HepG2 (cell line): ENCODE results near the gene PPCDC. TPM values are rescaled to one million over a fixed set of nuclear protein-coding genes. Genes with fewer than 3 reads are reported as not detected.

Experiments
- AHR ChIP-seq: IDR thresholded peaks from 2 replicates; pipeline ENCODE4 v1.6.1; 2018; ENCODE audit warnings: missing genetic modification reagents, missing compliant biosample characterization
- DNMT1 ChIP-seq: sonication (generic); formaldehyde crosslinking; IDR thresholded peaks from 2 replicates; pipeline ENCODE4 v1.5.1; 2020; ENCODE audit warnings: mild to moderate bottlenecking, missing genetic modification reagents
- NFYB ChIP-seq: sonication (generic); formaldehyde crosslinking; IDR thresholded peaks from 2 replicates; pipeline ENCODE4 v1.4.0; 2020; ENCODE audit warnings: missing genetic modification reagents
- RXRB ChIP-seq: IDR thresholded peaks from 2 replicates; pipeline ENCODE4 v1.6.1; 2016; ENCODE audit warnings: borderline replicate concordance, missing genetic modification reagents, missing compliant biosample characterization
- TBL1XR1 ChIP-seq: fragments of 150-350 bp; IDR thresholded peaks from 2 replicates; pipeline ENCODE4 v1.6.1; 2014; ENCODE audit warnings: borderline replicate concordance, low read length; ENCODE audit not compliant: partially characterized antibody
- TRIM24 ChIP-seq: sonication (generic); formaldehyde crosslinking; IDR thresholded peaks from 2 replicates; pipeline ENCODE4 v1.8.0; 2022; ENCODE audit warnings: mild to moderate bottlenecking, missing genetic modification reagents
- ZNF143 ChIP-seq: sonication (generic); formaldehyde crosslinking; IDR thresholded peaks from 2 replicates; pipeline ENCODE4 v1.4.0; 2020; ENCODE audit warnings: missing genetic modification reagents
- ZNF569 ChIP-seq: sonication (generic); formaldehyde crosslinking; IDR thresholded peaks from 2 replicates; pipeline ENCODE4 v1.5.0; 2020; ENCODE audit warnings: mild to moderate bottlenecking, missing genetic modification reagents, moderate library complexity, borderline replicate concordance
- polyA plus RNA-seq, 8 experiments: library from polyadenylated mRNA; depleted of rRNA in 3 of 8; stranded (reverse) in 7 of 8; unstranded in 1 of 8; fragments of >200 nt; fragmentation: Illumina TruSeq in 4 of 8; extraction: Trizol in 4 of 8; gene quantifications; 2 replicates each; pipeline versions ENCODE4 v1.2.1 to v1.2.3, GENCODE V29; 2011 to 2016; ENCODE audit warnings: low read depth in 4 of 8, missing spikeins in 1 of 8, mixed read lengths in 1 of 8; ENCODE audit not compliant: insufficient read depth in 1 of 8
- total RNA-seq, 5 experiments: library from RNA; depleted of rRNA; stranded (reverse); fragments of >200 nt; fragmentation: Illumina TruSeq; extraction: Trizol; gene quantifications; 2 replicates each; pipeline ENCODE4 v1.2.3, GENCODE V29; 2016; ENCODE audit warnings: low read depth in 1 of 5
- TF ChIP-seq, protein P1 (sequence below): sonication (generic); formaldehyde crosslinking; IDR thresholded peaks from 2 replicates; pipeline ENCODE4 v1.4.0; 2020; ENCODE audit warnings: mild to moderate bottlenecking, missing genetic modification reagents, borderline replicate concordance
- TF ChIP-seq, protein P2 (sequence below): IDR thresholded peaks from 2 replicates; pipeline ENCODE4 v1.6.1; 2012; ENCODE audit warnings: low read depth, low read length, improper control_type of control experiment
- TF ChIP-seq, protein P3 (sequence below): IDR thresholded peaks from 2 replicates; pipeline ENCODE4 v1.6.1; 2016
- TF ChIP-seq, protein P4 (sequence below): sonication (generic); formaldehyde crosslinking; IDR thresholded peaks from 2 replicates; pipeline ENCODE4 v1.9.0; 2021; ENCODE audit warnings: mild to moderate bottlenecking, missing genetic modification reagents

Gene PPCDC
- total and polyA plus RNA-seq, 2 of the 13 experiments (the other 11 are each of a cell fraction or from before 2014, with no cell fraction given): 12.3 to 12.8 TPM

DNA sequence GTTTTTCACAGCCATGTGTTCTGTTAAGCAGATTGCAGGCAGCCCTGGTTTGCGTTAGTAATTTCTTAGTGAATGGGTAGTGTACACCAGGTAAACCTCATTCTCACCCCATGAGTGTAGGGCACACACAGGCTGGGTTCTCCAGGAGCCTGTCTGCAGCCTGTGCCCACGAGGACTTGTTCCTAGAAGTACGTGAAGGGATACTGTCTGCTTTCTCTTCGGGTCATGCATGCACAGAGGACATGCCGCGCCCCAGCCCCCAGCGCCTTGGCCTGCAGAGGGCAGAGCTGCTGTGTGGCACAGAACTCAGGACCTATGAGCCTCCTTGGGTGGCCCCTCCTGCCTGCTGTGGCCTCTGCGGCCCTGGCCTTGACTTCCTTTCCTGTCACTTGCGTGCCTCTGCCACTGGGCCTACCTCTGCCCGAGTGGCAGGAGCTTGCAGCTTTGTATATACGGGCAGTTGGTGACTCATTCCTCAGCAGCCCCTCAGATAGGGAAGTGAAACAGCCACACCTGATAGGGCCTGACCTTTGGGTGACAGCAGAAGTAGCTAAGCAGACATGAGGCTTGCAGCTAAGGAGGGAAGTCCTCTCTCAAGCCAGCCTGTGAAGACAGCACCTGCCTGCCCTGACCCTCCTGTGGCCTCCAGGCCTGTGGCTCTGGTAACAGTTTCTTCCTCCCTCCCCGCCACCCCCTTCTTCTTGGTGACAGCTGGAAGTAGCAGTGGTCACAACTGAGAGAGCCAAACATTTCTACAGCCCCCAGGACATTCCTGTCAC lies 19.5 kb downstream of the PPCDC start (continued):
- TF ChIP-seq, protein P1, sequence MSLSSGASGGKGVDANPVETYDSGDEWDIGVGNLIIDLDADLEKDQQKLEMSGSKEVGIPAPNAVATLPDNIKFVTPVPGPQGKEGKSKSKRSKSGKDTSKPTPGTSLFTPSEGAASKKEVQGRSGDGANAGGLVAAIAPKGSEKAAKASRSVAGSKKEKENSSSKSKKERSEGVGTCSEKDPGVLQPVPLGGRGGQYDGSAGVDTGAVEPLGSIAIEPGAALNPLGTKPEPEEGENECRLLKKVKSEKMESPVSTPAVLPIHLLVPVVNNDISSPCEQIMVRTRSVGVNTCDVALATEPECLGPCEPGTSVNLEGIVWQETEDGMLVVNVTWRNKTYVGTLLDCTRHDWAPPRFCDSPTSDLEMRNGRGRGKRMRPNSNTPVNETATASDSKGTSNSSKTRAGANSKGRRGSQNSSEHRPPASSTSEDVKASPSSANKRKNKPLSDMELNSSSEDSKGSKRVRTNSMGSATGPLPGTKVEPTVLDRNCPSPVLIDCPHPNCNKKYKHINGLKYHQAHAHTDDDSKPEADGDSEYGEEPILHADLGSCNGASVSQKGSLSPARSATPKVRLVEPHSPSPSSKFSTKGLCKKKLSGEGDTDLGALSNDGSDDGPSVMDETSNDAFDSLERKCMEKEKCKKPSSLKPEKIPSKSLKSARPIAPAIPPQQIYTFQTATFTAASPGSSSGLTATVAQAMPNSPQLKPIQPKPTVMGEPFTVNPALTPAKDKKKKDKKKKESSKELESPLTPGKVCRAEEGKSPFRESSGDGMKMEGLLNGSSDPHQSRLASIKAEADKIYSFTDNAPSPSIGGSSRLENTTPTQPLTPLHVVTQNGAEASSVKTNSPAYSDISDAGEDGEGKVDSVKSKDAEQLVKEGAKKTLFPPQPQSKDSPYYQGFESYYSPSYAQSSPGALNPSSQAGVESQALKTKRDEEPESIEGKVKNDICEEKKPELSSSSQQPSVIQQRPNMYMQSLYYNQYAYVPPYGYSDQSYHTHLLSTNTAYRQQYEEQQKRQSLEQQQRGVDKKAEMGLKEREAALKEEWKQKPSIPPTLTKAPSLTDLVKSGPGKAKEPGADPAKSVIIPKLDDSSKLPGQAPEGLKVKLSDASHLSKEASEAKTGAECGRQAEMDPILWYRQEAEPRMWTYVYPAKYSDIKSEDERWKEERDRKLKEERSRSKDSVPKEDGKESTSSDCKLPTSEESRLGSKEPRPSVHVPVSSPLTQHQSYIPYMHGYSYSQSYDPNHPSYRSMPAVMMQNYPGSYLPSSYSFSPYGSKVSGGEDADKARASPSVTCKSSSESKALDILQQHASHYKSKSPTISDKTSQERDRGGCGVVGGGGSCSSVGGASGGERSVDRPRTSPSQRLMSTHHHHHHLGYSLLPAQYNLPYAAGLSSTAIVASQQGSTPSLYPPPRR (CRISPR knock-in tag): peak; percentile 72
- TF ChIP-seq, protein P2, sequence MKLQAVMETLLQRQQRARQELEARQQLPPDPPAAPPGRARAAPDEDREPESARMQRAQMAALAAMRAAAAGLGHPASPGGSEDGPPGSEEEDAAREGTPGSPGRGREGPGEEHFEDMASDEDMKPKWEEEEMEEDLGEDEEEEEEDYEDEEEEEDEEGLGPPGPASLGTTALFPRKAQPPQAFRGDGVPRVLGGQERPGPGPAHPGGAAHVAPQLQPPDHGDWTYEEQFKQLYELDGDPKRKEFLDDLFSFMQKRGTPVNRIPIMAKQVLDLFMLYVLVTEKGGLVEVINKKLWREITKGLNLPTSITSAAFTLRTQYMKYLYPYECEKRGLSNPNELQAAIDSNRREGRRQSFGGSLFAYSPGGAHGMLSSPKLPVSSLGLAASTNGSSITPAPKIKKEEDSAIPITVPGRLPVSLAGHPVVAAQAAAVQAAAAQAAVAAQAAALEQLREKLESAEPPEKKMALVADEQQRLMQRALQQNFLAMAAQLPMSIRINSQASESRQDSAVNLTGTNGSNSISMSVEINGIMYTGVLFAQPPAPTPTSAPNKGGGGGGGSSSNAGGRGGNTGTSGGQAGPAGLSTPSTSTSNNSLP: no peak
- TF ChIP-seq DNMT1 (CRISPR knock-in tag) (peak; percentile 54; the same call in 1 of the 2 replicates), ZNF569 (CRISPR knock-in tag) (no peak), TRIM24 (CRISPR knock-in tag) (no peak), TBL1XR1 (peak; percentile 53), RXRB (CRISPR knock-in tag) (peak; percentile 90), NFYB (CRISPR knock-in tag) (peak; percentile 11; the same call in 1 of the 2 replicates), ZNF143 (no peak; the same call in 1 of the 2 replicates), AHR (CRISPR knock-in tag) (peak; percentile 85; the same call in 1 of the 2 replicates)
- TF ChIP-seq, protein P3, sequence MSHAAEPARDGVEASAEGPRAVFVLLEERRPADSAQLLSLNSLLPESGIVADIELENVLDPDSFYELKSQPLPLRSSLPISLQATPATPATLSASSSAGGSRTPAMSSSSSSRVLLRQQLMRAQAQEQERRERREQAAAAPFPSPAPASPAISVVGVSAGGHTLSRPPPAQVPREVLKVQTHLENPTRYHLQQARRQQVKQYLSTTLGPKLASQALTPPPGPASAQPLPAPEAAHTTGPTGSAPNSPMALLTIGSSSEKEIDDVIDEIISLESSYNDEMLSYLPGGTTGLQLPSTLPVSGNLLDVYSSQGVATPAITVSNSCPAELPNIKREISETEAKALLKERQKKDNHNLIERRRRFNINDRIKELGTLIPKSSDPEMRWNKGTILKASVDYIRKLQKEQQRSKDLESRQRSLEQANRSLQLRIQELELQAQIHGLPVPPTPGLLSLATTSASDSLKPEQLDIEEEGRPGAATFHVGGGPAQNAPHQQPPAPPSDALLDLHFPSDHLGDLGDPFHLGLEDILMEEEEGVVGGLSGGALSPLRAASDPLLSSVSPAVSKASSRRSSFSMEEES: peak; percentile 53; the same call in 1 of the 2 replicates
- TF ChIP-seq, protein P4, sequence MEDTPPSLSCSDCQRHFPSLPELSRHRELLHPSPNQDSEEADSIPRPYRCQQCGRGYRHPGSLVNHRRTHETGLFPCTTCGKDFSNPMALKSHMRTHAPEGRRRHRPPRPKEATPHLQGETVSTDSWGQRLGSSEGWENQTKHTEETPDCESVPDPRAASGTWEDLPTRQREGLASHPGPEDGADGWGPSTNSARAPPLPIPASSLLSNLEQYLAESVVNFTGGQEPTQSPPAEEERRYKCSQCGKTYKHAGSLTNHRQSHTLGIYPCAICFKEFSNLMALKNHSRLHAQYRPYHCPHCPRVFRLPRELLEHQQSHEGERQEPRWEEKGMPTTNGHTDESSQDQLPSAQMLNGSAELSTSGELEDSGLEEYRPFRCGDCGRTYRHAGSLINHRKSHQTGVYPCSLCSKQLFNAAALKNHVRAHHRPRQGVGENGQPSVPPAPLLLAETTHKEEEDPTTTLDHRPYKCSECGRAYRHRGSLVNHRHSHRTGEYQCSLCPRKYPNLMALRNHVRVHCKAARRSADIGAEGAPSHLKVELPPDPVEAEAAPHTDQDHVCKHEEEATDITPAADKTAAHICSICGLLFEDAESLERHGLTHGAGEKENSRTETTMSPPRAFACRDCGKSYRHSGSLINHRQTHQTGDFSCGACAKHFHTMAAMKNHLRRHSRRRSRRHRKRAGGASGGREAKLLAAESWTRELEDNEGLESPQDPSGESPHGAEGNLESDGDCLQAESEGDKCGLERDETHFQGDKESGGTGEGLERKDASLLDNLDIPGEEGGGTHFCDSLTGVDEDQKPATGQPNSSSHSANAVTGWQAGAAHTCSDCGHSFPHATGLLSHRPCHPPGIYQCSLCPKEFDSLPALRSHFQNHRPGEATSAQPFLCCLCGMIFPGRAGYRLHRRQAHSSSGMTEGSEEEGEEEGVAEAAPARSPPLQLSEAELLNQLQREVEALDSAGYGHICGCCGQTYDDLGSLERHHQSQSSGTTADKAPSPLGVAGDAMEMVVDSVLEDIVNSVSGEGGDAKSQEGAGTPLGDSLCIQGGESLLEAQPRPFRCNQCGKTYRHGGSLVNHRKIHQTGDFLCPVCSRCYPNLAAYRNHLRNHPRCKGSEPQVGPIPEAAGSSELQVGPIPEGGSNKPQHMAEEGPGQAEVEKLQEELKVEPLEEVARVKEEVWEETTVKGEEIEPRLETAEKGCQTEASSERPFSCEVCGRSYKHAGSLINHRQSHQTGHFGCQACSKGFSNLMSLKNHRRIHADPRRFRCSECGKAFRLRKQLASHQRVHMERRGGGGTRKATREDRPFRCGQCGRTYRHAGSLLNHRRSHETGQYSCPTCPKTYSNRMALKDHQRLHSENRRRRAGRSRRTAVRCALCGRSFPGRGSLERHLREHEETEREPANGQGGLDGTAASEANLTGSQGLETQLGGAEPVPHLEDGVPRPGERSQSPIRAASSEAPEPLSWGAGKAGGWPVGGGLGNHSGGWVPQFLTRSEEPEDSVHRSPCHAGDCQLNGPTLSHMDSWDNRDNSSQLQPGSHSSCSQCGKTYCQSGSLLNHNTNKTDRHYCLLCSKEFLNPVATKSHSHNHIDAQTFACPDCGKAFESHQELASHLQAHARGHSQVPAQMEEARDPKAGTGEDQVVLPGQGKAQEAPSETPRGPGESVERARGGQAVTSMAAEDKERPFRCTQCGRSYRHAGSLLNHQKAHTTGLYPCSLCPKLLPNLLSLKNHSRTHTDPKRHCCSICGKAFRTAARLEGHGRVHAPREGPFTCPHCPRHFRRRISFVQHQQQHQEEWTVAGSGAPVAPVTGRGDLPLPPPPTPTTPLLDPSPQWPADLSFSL: peak; percentile 58; the same call in 1 of the 2 replicates
